OCI-LY3 (cell line): Measurements from ENCODE around the gene URB1.

Experiments used
- H2AFZ ChIP-seq: fragments of 200-600, 300-600 bp; shearing (Covaris generic); 2 replicates; pipeline ENCODE4 v1.6.0; 2014; ENCODE audit warnings: antibody characterized with exemption, low read depth, low read length
- H3K27ac ChIP-seq: fragments of 200-600, 300-600 bp; sonication (generic); 2 replicates; pipeline ENCODE4 v1.5.1; 2014; ENCODE audit warnings: mild to moderate bottlenecking, low read length, moderate library complexity, mixed read lengths
- H3K27me3 ChIP-seq: fragments of 200-600, 300-600 bp; sonication (generic); 2 replicates; pipeline ENCODE4 v1.6.1; 2014; ENCODE audit warnings: low read depth, low read length, mixed read lengths
- H3K36me3 ChIP-seq: fragments of 200-600, 300-600 bp; sonication (generic); replicated peaks from 2 replicates; pipeline ENCODE3; 2014; ENCODE audit warnings: low read depth, low read length, mixed read lengths
- H3K4me1 ChIP-seq: fragments of 300-600, 200-600 bp; sonication (generic); 2 replicates; pipeline ENCODE4 v1.6.1; 2014; ENCODE audit warnings: low read length, mixed read lengths
- H3K4me2 ChIP-seq: fragments of 200-600, 300-600 bp; sonication (generic); 2 replicates; pipeline ENCODE4 v1.6.1; 2014; ENCODE audit warnings: low read length, mixed read lengths
- H3K4me3 ChIP-seq: fragments of 300-600, 200-600 bp; sonication (generic); 2 replicates; pipeline ENCODE4 v1.5.1; 2014; ENCODE audit warnings: antibody characterized with exemption, mild to moderate bottlenecking, low read length, moderate library complexity
- H3K79me2 ChIP-seq: fragments of 300-600, 200-600 bp; shearing (Covaris generic); 2 replicates; pipeline ENCODE4 v1.6.1; 2014; ENCODE audit warnings: mild to moderate bottlenecking, low read length, mixed read lengths
- H3K9ac ChIP-seq: fragments of 300-600, 200-600 bp; shearing (Covaris generic); 2 replicates; pipeline ENCODE4 v1.6.0; 2014; ENCODE audit warnings: mild to moderate bottlenecking, low read length, moderate library complexity
- H3K9me3 ChIP-seq: fragments of 200-600, 300-600 bp; shearing (Covaris generic); 2 replicates; pipeline ENCODE4 v1.6.1; 2014; ENCODE audit warnings: low read length, mixed read lengths; ENCODE audit not compliant: insufficient read depth
- H4K20me1 ChIP-seq: fragments of 200-600, 300-600 bp; sonication (generic); 2 replicates; pipeline ENCODE4 v1.6.1; 2016; ENCODE audit warnings: low read length, mixed read lengths; ENCODE audit not compliant: insufficient read depth
- CTCF ChIP-seq: fragments of 200-600, 300-600 bp; sonication (generic); IDR thresholded peaks from 2 replicates; pipeline ENCODE4 v1.5.1; 2014; ENCODE audit warnings: antibody characterized with exemption, low read length, low read depth
- EZH2phosphoT487 ChIP-seq: fragments of 200-600 bp; shearing (Covaris generic); IDR thresholded peaks from 2 replicates; pipeline ENCODE4 v1.6.1; 2018; ENCODE audit warnings: antibody characterized with exemption, mixed run types, low read depth

URB1 gene

DNA sequence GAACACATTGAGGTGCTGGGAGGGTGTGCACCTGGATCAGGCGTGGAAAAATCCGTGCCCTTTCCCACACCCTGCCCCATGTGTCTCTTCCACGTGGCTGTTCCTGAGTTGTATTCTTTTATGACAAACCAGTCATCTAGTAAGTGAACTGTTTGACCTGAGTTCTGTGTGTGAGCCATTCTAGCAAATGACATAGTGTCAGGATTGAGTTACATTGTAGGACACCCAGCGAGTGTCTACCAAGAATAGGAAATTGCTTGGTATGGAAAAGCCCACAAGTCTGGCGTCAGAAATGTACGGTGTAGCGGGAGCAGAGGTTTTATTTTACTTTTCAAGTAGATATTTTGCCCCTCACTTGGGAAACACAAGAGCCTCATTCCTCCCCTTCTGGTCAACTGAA lies 95.4 kb downstream of the URB1 start:
- H3K27ac ChIP-seq: no peak overlapping the region
- no peak overlapping the region for H3K9ac ChIP-seq
- no peak overlapping the region for H3K4me2 ChIP-seq
- H3K4me1 ChIP-seq: no peaks in the 10 kb centered on the region
- H3K9me3 ChIP-seq: no peaks in the 10 kb centered on the region
- no peak for TF ChIP-seq EZH2phosphoT487
- no peak for TF ChIP-seq CTCF
- no peaks in the 10 kb centered on the region for H3K36me3 ChIP-seq
- no peak overlapping the region for H2AFZ ChIP-seq
- no peaks in the 10 kb centered on the region for H3K27me3 ChIP-seq
- H4K20me1 ChIP-seq: no peaks in the 10 kb centered on the region
- no peaks in the 10 kb centered on the region for H3K79me2 ChIP-seq
- no peak overlapping the region for H3K4me3 ChIP-seq

DNA sequence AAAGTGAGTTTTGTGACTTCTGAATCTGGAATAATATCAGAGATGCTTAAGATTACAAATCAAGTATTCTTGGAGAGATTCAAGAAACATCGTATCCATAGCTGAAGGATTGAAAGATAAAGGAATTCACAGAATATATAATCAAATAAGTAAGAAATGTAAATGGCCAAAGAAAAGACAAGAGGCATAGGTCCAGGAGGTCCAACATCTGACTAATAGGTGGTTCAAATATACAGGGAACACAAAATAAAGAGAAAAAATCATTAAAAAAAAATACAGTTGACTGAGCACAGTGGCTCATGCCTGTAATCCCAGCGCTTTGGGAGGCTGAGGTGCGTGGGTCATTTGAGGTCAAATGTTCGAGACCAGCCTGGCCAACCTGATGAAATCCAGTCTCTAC lies 107.3 kb downstream of the URB1 start:
- TF ChIP-seq EZH2phosphoT487 (no peak), CTCF (no peak)
- H2AFZ ChIP-seq: no peak overlapping the region
- no peaks in the 10 kb centered on the region for H3K36me3 ChIP-seq
- H3K79me2 ChIP-seq: no peaks in the 10 kb centered on the region
- no peaks in the 10 kb centered on the region for H3K9me3 ChIP-seq
- H3K27ac ChIP-seq: no peak overlapping the region
- H3K27me3 ChIP-seq: no peaks in the 10 kb centered on the region
- no peak overlapping the region for H3K9ac ChIP-seq
- no peak overlapping the region for H3K4me2 ChIP-seq
- no peaks in the 10 kb centered on the region for H4K20me1 ChIP-seq
- no peaks in the 10 kb centered on the region for H3K4me1 ChIP-seq
- no peak overlapping the region for H3K4me3 ChIP-seq

GRCh38 chr21:32282992-32283391 lies 109.8 kb downstream of the URB1 start:
- Histone ChIP-seq H3K4me2 (no peak overlapping the region), H3K27ac (no peak overlapping the region), H3K36me3 (no peaks in the 10 kb centered on the region), H3K4me1 (peaks cover 6% of the 10 kb centered on the region), H3K79me2 (peaks cover 16% of the 10 kb centered on the region), H3K4me3 (no peak overlapping the region), H2AFZ (no peak overlapping the region), H3K9me3 (no peaks in the 10 kb centered on the region), H3K9ac (no peak overlapping the region), H3K27me3 (no peaks in the 10 kb centered on the region), H4K20me1 (no peaks in the 10 kb centered on the region)
- no peak for TF ChIP-seq CTCF
- TF ChIP-seq EZH2phosphoT487: no peak

GRCh38 chr21:32281531-32281930 lies 111.3 kb downstream of the URB1 start:
- Histone ChIP-seq H3K4me2 (no peak overlapping the region), H3K27me3 (no peaks in the 10 kb centered on the region), H3K4me1 (peaks cover 11% of the 10 kb centered on the region), H3K9ac (no peak overlapping the region), H2AFZ (no peak overlapping the region), H3K36me3 (no peaks in the 10 kb centered on the region), H3K4me3 (no peak overlapping the region), H3K79me2 (peaks cover 27% of the 10 kb centered on the region), H3K27ac (no peak overlapping the region), H4K20me1 (no peaks in the 10 kb centered on the region), H3K9me3 (no peaks in the 10 kb centered on the region)
- TF ChIP-seq EZH2phosphoT487 (no peak), CTCF (no peak)
